Psoas muscle (tissue), 8 donors: Measurements from ENCODE around the gene LRRC55. TPM values are rescaled to one million over a fixed set of nuclear protein-coding genes. Genes with fewer than 3 reads are reported as not detected.

Source experiments
- ATAC-seq, 4 donors: fragments of 200-7000 bp; cut with Tn5 transposase; one replicate each; pipeline ENCODE4 v1.9.1; 2020; ENCODE audit warnings: moderate library complexity in 3 of 4, mild to moderate bottlenecking in 2 of 4
- DNase-seq, 2 donors: peaks; one replicate each; pipeline ENCODE4 v3.0.0-alpha.2; 2020
- H3K27ac ChIP-seq: fragments of 200-600 bp; one replicate; pipeline ENCODE4 v1.8.0; 2022
- H3K27me3 ChIP-seq, 3 donors: fragments of 200-600 bp in 1 of 3; one replicate each; pipeline versions ENCODE4 v1.6.1 to v1.8.0; 2013 to 2022; ENCODE audit warnings: low read length in 2 of 3, mild to moderate bottlenecking in 2 of 3, moderate library complexity in 1 of 3; ENCODE audit not compliant: insufficient read depth in 3 of 3
- H3K36me3 ChIP-seq, 2 donors: fragments of 200-600 bp in 1 of 2; one replicate each; pipeline versions ENCODE4 v1.6.1 to v1.8.0; 2013 to 2022; ENCODE audit warnings: low read depth in 1 of 2, mild to moderate bottlenecking in 1 of 2, moderate library complexity in 1 of 2; ENCODE audit not compliant: insufficient read depth in 1 of 2
- H3K4me1 ChIP-seq: fragments of 200-600 bp; one replicate; pipeline ENCODE4 v1.8.0; 2022
- H3K4me3 ChIP-seq: fragments of 200-600 bp; one replicate; pipeline ENCODE4 v1.8.0; 2022; ENCODE audit warnings: mild to moderate bottlenecking
- H3K9me3 ChIP-seq: fragments of 200-600 bp; one replicate; pipeline ENCODE4 v1.8.0; 2022
- CTCF ChIP-seq: fragments of 200-600 bp; IDR thresholded peaks from one replicate; pipeline ENCODE4 v1.8.0; 2022; ENCODE audit warnings: antibody characterized with exemption
- WGBS, 3 donors: extraction: QIAGEN DNeasy Blood & Tissue Kit; methylation state at CpG; one replicate each; pipeline versions ENCODE4 v1.1.6 to v1.1.7; 2013; 5-methylcytosine and 5-hydroxymethylcytosine counted together
- intact Hi-C, 2 donors: fragments of 100-400 bp; cut with DNase I; formaldehyde crosslinking; loops; one replicate each; pipeline versions ENCODE4 v1.11.0 to v1.14.2; 2022
- polyA plus RNA-seq, 3 donors: library from polyadenylated mRNA; stranded (reverse); fragments of 200-250 nt; gene quantifications; one replicate each; pipeline ENCODE4 v1.2.3, GENCODE V29; 2013
- total RNA-seq, 4 donors: library from RNA; stranded (reverse); fragmentation: NEBNext Ultra II Directional in 2 of 4; extraction: Animal tissue kit (Norgen Biotek cat#: 25700) in 2 of 4; gene quantifications; one replicate each; pipeline versions ENCODE4 v1.2.1 to v1.2.4, GENCODE V29; 2021 to 2023
- donor health status: healthy with polysubstance abuse.
- donor health status: DM: no; HTN: no; CAD: no; lungs with moderate emphysema.
- donor health status: Bipolar disorder and iron deficiency.
- donor health status: healthy.
- donor health status: DM: yes; HTN: yes; CAD: no.
- donor health status: DM: no; HTN: no; CAD: no.
- donor health status: DM: no; HTN: no; CAD: no.
- donor health status: DM: yes; HTN: yes; CAD: no.

The LRRC55 gene
- total and polyA plus RNA-seq, 7 donors: 0.04 to 0.27 (median 0.08) TPM

DNA sequence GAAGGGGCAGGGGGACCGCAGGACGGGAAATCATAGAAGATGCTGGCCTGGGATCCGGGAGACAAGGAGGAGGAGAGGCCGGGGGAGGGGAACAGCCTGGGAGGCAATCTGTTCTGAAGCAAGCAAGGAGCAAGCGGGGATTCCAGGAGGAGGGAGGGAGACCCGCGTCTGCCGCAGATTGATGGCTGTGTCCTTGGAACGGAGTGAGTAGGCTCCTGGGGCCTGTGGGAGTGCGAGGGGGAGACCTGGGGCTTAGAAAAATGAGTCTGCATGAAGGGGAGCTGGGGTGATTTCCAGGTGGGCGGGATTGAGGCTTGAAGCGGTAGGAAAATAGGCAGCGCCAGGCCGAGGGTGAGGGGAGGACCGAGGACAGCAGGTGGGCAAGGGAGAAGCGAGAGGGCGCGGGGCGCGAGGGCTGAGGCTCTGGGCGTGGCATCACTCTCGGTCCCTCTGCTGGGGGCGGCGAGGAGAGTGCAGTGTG lies 1.6 kb upstream of the LRRC55 start:
- TF ChIP-seq CTCF: no peak
- no peak overlapping the region for H3K4me3 ChIP-seq
- 33 to 56% (median 54%) methylated on average over 24 of the region's 24 CpGs for WGBS, 3 donors
- intact Hi-C loops: no loop called here
- no peaks in the 10 kb centered on the region for H3K36me3 ChIP-seq
- no peaks in the 10 kb centered on the region for H3K4me1 ChIP-seq
- H3K27me3 ChIP-seq: peaks cover 0 to 7% (median 7%) of the 10 kb centered on the region in 3 donors
- no peak overlapping the region for H3K27ac ChIP-seq
- no peak for DNase-seq
- H3K9me3 ChIP-seq: no peaks in the 10 kb centered on the region
- ATAC-seq: no peak

- WGBS, 3 donors: 63 to 72% (median 63%) methylated on average over 2 of the region's 2 CpGs
- no peak for DNase-seq
- no peak for TF ChIP-seq CTCF
- intact Hi-C loops: no loop called here
- H3K36me3 ChIP-seq: no peaks in the 10 kb centered on the region
- no peak overlapping the region for H3K4me3 ChIP-seq
- H3K9me3 ChIP-seq: no peaks in the 10 kb centered on the region
- ATAC-seq: no peak
- no peaks in the 10 kb centered on the region for H3K4me1 ChIP-seq
- H3K27me3 ChIP-seq: peaks cover 0 to 7% (median 7%) of the 10 kb centered on the region in 3 donors
- H3K27ac ChIP-seq: no peak overlapping the region
Measured at GRCh38 chr11:57180964-57181363, 789 bp upstream of the LRRC55 start.

DNA sequence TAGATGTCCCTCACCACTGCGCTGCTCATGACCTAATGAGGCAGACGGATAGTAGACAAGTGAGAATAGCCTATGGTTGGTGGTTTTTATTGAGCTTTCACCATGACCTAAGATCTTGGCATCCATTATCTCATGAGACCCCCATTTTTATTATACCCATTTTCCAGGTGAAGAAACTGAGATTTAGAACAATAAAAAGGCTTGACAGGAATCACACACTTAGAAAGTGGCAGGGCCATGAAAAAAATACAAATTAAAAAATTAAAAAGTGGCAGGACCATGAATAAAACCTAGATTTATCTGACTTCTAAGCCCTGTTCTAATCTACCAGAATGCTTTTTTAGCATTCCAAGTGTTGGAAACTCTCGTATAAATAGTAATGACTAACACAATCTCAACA lies 1.1 kb downstream of the LRRC55 start:
- no peak for TF ChIP-seq CTCF
- intact Hi-C loops: no loop called here
- DNase-seq (no peak), ATAC-seq (no peak)
- Histone ChIP-seq H3K27ac (no peak overlapping the region), H3K4me1 (no peaks in the 10 kb centered on the region), H3K9me3 (no peaks in the 10 kb centered on the region), H3K27me3 (peaks cover 0 to 7% (median 7%) of the 10 kb centered on the region in 3 donors), H3K4me3 (no peak overlapping the region), H3K36me3 (no peaks in the 10 kb centered on the region)
- WGBS, 3 donors: 79 to 85% (median 85%) methylated on average over 3 of the region's 3 CpGs

GRCh38 chr11:57190548-57190947 lies 8.8 kb downstream of the LRRC55 start:
- no peaks in the 10 kb centered on the region for H3K36me3 ChIP-seq
- 97% methylated on average over 4 of the region's 4 CpGs for WGBS, 3 donors
- no peaks in the 10 kb centered on the region for H3K9me3 ChIP-seq
- H3K27me3 ChIP-seq: no peaks in the 10 kb centered on the region
- TF ChIP-seq CTCF: no peak
- no peak overlapping the region for H3K4me3 ChIP-seq
- DNase-seq (no peak), ATAC-seq (no peak)
- intact Hi-C loops: no loop called here
- H3K27ac ChIP-seq: no peak overlapping the region
- H3K4me1 ChIP-seq: no peaks in the 10 kb centered on the region
